HG03378 (cell line): Measurements from ENCODE around the gene SUSD6.
"Not testable (repeated sequence)": the region's sequence is repeated elsewhere in the genome, so short reads cannot be mapped to it uniquely, and the experiment has no call there.

Experiments
- ATAC-seq: cut with Tn5 transposase; IDR thresholded peaks from one replicate; pipeline ENCODE4 v1.9.1; 2021; ENCODE audit warnings: mild to moderate bottlenecking, moderate library complexity; ENCODE audit not compliant: unreplicated experiment

The SUSD6 gene

DNA sequence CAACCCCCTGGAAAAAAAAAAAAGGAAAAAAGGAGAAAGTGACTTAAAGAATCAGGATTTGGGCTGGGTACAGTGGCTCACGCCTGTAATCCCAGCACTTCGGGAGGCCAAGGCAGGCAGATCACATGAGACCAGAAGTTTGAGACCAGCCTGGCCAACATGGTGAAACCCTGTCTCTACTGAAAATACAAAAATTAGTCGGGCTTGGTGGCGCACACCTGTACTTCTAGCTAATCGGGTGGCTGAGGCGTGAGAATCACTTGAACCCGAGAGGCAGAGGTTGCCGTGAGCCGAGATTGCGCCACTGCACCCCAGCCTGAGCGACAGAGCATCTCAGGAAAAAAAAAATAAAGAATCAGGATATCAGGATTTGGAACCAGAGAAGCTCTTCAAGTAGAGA, 36.2 kb downstream of the SUSD6 start:
- ATAC-seq, result not testable (repeated sequence)

DNA sequence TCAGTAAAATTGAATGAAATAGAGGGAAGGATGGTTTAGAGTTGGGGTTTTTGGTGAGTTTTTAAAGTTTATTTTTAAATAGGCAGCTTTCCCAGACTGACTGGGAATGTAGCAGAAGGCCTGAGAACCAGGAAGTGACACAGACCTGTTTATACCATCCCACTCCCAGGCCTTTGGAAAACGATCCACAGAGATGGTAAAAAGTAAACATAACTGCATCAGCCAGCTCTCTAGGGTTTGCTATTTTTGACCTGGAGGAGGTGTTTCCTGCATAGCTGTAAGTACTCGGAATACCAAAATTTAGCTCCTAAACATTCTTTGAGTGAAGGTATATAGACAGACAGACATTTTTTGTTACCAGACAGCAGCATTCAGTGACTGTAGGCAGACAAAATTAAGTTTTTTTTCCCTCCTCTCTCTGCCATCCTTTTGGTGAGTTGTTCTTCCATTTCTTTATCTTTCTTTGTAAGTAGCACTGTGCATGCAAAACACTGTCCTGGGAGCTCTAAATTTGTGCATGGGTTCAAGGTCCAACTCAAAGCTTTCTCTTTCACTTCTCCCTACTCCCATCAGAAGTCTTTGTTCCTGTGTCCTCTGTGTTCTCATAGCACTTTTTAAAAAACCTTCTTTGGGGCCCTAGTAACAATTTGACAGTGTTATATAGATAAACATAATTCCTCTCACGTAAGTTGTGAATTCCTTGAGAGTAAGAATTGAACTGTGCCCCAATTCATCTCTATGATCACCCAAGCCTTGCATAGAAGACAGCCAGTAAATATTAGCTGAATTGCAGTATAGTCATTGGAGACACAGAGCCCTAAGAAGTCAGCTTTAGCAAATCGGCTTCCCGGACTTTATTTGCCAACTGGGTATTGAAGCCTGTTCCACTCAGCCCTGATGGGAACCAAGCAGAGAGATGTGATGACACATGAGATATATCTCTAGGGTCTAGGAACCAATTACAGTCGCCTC, 37.4 kb downstream of the SUSD6 start:
- no peak for ATAC-seq

GRCh38 chr14:69650948-69651369, 39.6 kb downstream of the SUSD6 start:
- ATAC-seq, result no peak

- ATAC-seq, result no peak
Observed at GRCh38 chr14:69651664-69652063, 40.3 kb downstream of the SUSD6 start.

- no peak for ATAC-seq
Observed at GRCh38 chr14:69652942-69653684, 41.7 kb downstream of the SUSD6 start.

DNA sequence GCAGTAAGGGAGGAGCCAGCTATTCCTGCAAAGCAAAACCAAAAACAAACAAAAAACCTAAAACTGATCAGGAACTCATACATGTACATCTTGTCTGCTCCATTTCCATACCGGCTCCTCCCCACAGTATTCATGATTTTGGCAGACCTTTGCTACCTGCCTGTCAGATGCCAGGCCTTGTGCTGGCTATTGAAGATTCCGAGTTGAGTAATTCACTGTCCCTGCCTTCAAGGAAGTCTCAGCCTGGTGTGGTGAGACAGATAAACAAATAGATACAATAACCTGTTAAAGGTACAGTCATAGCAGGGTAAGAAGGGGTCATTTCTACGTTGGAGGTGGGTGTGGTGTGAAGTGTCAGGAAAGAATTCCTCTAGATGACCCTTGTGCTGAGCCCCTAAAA, 42.7 kb downstream of the SUSD6 start:
- ATAC-seq, result no peak

GRCh38 chr14:69657950-69658355, 46.6 kb downstream of the SUSD6 start:
- ATAC-seq, result no peak

DNA sequence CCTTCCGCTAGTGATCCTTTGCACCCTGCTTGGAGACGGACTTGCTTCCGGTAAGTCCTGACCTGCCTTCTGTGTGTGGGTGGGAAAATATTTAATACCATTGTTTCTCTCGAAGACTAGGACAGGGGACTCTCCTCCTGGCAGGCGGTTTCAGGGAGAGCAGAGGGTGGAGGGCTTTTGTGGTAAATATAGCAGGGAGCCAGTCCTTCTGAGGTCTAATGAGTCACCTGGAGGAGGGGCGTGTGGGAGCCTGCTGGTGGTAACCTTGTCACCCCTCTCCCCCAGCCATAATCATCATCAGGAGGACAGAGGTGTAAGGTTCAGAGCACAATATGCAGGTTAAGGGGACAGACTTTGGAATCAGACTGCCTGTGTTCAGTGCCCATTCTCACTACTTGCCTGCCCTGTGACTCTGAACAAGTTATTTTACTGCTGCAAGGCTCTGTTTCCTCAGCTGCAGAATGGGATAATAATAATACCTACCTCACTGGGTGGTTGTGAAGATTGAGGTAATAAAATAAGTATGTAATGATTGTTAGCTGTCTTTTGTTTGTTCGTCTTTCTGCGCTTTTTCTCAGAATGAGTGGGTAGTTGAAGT, 47.4 kb downstream of the SUSD6 start:
- no peak for ATAC-seq

- ATAC-seq, result no peak
Observed at GRCh38 chr14:69660344-69661193, 49.2 kb downstream of the SUSD6 start.

GRCh38 chr14:69661194-69661537, 49.8 kb downstream of the SUSD6 start:
- no peak for ATAC-seq

GRCh38 chr14:69662636-69663299, 51.4 kb downstream of the SUSD6 start:
- no peak for ATAC-seq

- no peak for ATAC-seq
Observed at GRCh38 chr14:69663300-69663643, 51.9 kb downstream of the SUSD6 start.

DNA sequence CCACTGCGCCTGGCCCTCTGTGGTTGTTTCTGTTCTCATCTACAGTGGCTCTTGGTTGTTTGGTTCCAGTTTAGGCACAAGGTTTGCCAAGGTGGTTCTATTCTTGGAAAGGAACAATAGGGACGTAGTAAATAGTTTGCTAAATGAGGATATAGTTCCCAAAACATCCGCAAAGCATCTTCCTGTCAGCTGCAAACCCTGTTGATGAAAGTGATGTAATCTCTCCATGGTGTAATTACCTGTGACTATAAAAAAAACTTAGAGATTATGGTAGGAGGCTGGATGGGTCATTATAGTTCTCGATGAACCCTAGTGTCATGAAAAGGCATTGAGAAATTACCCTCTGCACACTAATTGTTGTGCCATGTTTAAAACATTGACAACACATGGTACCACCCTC, 52.9 kb downstream of the SUSD6 start:
- ATAC-seq, result no peak

DNA sequence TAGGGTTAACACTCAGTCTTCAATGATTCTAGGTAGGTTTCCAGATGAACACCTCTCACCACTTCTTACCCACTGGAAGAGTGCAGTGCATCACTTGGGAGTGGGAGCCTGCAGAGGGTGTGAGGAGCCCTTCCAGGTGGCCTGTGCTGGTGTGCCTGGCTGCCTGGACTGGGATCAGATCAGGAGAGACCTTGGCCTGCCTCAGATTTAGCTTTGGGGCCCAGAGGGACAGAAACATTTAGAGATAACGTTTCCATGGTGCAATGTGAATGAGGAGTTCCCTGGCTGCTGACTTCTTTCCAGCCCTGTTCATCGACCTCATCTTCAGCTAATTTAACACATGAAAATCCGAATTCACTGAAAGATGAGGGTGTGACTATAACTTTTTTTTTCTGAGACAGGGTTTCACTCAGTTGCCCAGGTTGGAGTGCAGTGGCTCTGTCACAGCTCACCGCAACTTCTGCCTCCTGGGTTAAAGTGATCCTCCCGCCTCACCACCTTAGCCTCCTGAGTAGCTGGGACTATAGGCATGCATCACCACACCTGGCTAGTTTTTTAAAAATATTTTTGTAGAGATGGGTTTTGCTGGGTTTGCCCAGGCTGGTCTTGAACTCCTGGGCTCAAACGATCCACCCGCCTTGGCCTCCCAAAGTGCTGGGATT, 53.6 kb downstream of the SUSD6 start:
- no peak for ATAC-seq

- ATAC-seq, result no peak
Observed at GRCh38 chr14:69665631-69666030, 54.2 kb downstream of the SUSD6 start.

GRCh38 chr14:69666112-69666511, 54.7 kb downstream of the SUSD6 start:
- ATAC-seq, result no peak

DNA sequence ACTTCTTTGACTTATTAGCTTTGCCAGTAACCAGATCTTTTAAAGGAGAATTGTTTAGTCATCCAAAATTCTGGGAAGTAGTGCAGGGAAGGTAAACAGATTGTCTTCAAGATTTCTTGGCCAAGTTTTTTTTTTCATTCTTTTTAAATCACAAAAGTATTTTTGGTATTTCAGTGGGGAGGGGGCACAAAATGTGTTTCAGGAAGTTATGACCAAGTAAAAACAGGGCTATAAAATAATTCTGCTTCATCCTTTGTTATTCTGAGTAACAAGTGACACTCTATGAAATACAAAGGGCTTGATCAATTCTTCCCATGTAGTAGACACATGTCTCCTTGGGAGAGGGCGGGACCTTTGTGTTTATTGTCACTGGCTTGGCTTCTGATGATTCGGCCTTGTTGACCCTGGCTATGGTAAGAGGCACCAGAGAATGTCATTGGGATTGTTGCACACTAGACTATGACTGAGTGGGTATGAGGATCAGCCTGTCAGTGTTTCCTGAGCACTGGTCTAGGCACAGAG, 55.4 kb downstream of the SUSD6 start:
- ATAC-seq, result no peak

GRCh38 chr14:69667938-69668335, 56.5 kb downstream of the SUSD6 start:
- no peak for ATAC-seq

DNA sequence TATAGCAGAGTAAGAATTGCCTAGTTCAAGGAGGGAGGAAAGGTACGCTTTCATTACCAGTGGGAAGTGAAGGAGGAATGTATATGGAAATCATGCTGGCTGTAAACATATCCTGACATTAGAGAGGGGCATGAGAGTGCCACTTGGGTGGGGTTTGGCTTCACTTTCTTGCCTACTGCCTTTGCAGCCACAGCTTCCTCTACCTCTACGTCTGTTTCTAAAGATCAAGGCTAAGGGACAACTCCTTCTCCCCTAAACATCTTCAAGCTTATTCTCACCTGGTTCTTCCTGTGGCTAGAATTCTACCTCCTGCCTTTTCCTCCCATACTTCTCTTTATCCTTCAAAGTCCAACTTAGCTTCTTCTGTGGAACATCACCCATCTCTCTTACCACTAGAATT, 58.0 kb downstream of the SUSD6 start:
- no peak for ATAC-seq

- no peak for ATAC-seq
Observed at GRCh38 chr14:69670093-69670492, 58.7 kb downstream of the SUSD6 start.
